Mesenchymal stem cell (in vitro differentiated cells and primary cell): ENCODE measurements around the gene MAP3K20.
A peak's percentile ranks its signal among the peaks of the same experiment; 100 is the strongest.
"Not testable (repeated sequence)": the region's sequence is repeated elsewhere in the genome, so short reads cannot be mapped to it uniquely, and the experiment has no call there.

ENCODE experiments used
- DNase-seq: peaks from one replicate; pipeline ENCODE4 v3.0.0-alpha.2; 2013
- H2AFZ ChIP-seq: one replicate; pipeline ENCODE4 v1.6.1; 2013; ENCODE audit warnings: low read depth, mild to moderate bottlenecking, control low read depth, inconsistent platforms, low read length, moderate library complexity
- H2AK5ac ChIP-seq: 2 replicates; pipeline ENCODE4 v1.6.1; 2013; ENCODE audit warnings: low read length, moderate library complexity, mild to moderate bottlenecking, inconsistent platforms; ENCODE audit not compliant: severe bottlenecking
- H2BK120ac ChIP-seq: one replicate; pipeline ENCODE4 v1.6.1; 2013; ENCODE audit warnings: low read depth, mild to moderate bottlenecking, inconsistent platforms, low read length, moderate library complexity
- H2BK12ac ChIP-seq, 2 experiments: one replicate each; pipeline ENCODE4 v1.6.1; 2013; ENCODE audit warnings: inconsistent platforms in 2 of 2, low read length in 2 of 2, mild to moderate bottlenecking in 2 of 2, moderate library complexity in 2 of 2, control low read depth in 1 of 2
- H2BK15ac ChIP-seq: one replicate; pipeline ENCODE4 v1.6.1; 2013; ENCODE audit warnings: mild to moderate bottlenecking, low read depth, inconsistent platforms; ENCODE audit not compliant: poor library complexity, severe bottlenecking
- H2BK5ac ChIP-seq: 2 replicates; pipeline ENCODE4 v1.6.1; 2013; ENCODE audit warnings: low read depth, mild to moderate bottlenecking, low read length, control low read depth, inconsistent platforms; ENCODE audit not compliant: poor library complexity, severe bottlenecking
- H3K14ac ChIP-seq, 2 experiments: one replicate each; pipeline ENCODE4 v1.6.1; 2013; ENCODE audit warnings: inconsistent platforms in 2 of 2, low read length in 2 of 2, control low read depth in 1 of 2, mild to moderate bottlenecking in 1 of 2, moderate library complexity in 1 of 2
- H3K18ac ChIP-seq, 2 experiments: one replicate each; pipeline ENCODE4 v1.6.1; 2013; ENCODE audit warnings: inconsistent platforms in 2 of 2, low read length in 2 of 2, control low read depth in 1 of 2, low read depth in 1 of 2, mild to moderate bottlenecking in 1 of 2
- H3K23ac ChIP-seq, 2 experiments: one replicate each; pipeline ENCODE4 v1.6.1; 2013; ENCODE audit warnings: inconsistent platforms in 2 of 2, low read length in 2 of 2, mild to moderate bottlenecking in 2 of 2, moderate library complexity in 2 of 2, control low read depth in 1 of 2
- H3K27ac ChIP-seq: 2 replicates; pipeline ENCODE4 v1.5.1; 2013; ENCODE audit warnings: mild to moderate bottlenecking, moderate library complexity, low read length, control low read depth, inconsistent platforms; ENCODE audit not compliant: poor library complexity, severe bottlenecking
- H3K27me3 ChIP-seq, 2 experiments: 2 replicates each; pipeline versions ENCODE4 v1.6.1 to v1.7.0; 2013; ENCODE audit warnings: low read length in 2 of 2, mild to moderate bottlenecking in 2 of 2, moderate library complexity in 2 of 2, control low read depth in 1 of 2, inconsistent platforms in 1 of 2; ENCODE audit not compliant: control insufficient read depth in 1 of 2, insufficient read depth in 1 of 2
- H3K36me3 ChIP-seq, 2 experiments: 2 replicates each; pipeline versions ENCODE4 v1.6.1 to v1.7.0; 2013; ENCODE audit warnings: low read length in 2 of 2, control low read depth in 1 of 2, inconsistent platforms in 1 of 2, low read depth in 1 of 2, mild to moderate bottlenecking in 1 of 2; ENCODE audit not compliant: insufficient read depth in 2 of 2, control insufficient read depth in 1 of 2
- H3K4ac ChIP-seq, 2 experiments: one replicate each; pipeline ENCODE4 v1.6.1; 2013; ENCODE audit warnings: inconsistent platforms in 2 of 2, low read length in 2 of 2, mild to moderate bottlenecking in 2 of 2, moderate library complexity in 2 of 2, control low read depth in 1 of 2, low read depth in 1 of 2
- H3K4me1 ChIP-seq: 2 replicates; pipeline ENCODE4 v1.6.1; 2013; ENCODE audit warnings: low read depth, low read length, control low read depth; ENCODE audit not compliant: control insufficient read depth, insufficient read depth
- H3K4me2 ChIP-seq: 2 replicates; pipeline ENCODE4 v1.6.1; 2013; ENCODE audit warnings: low read length, mild to moderate bottlenecking, inconsistent platforms; ENCODE audit not compliant: poor library complexity, severe bottlenecking
- H3K4me3 ChIP-seq, 2 experiments: 2 replicates each; pipeline versions ENCODE4 v1.5.1 to v1.7.0; 2013; ENCODE audit warnings: low read length in 2 of 2, mild to moderate bottlenecking in 2 of 2, control low read depth in 1 of 2, low read depth in 1 of 2; ENCODE audit not compliant: insufficient read depth in 1 of 2
- H3K79me1 ChIP-seq: replicated peaks from 2 replicates; pipeline ENCODE4 v1.6.1; 2013; ENCODE audit warnings: mild to moderate bottlenecking, control low read depth, low read length, inconsistent platforms; ENCODE audit not compliant: poor library complexity, severe bottlenecking
- H3K9ac ChIP-seq: 2 replicates; pipeline ENCODE4 v1.7.0; 2013; ENCODE audit warnings: mild to moderate bottlenecking, low read length, moderate library complexity
- H3K9me3 ChIP-seq: 2 replicates; pipeline ENCODE4 v1.7.0; 2013; ENCODE audit warnings: mild to moderate bottlenecking, low read length; ENCODE audit not compliant: control insufficient read depth
- H4K8ac ChIP-seq: one replicate; pipeline ENCODE4 v1.6.1; 2013; ENCODE audit warnings: inconsistent platforms, mild to moderate bottlenecking, low read length, moderate library complexity
- H4K91ac ChIP-seq: one replicate; pipeline ENCODE4 v1.6.1; 2013; ENCODE audit warnings: mild to moderate bottlenecking, low read length, inconsistent platforms
- WGBS: methylation state at CpG from one replicate; pipeline ENCODE4 v1.1.7; 2013; ENCODE audit warnings: mixed read lengths; 5-methylcytosine and 5-hydroxymethylcytosine counted together

The MAP3K20 gene

GRCh38 chr2:173092844-173093402 lies 17.3 kb downstream of the MAP3K20 start:
- peak overlapping the region; percentile 60 for H3K9ac ChIP-seq
- no peaks in the 10 kb centered on the region for H3K27me3 ChIP-seq
- 100% methylated on average over 2 of the region's 3 CpGs for WGBS
- no peak for DNase-seq
- no peak overlapping the region for H3K27ac ChIP-seq
- H3K79me1 ChIP-seq: peaks cover 21% of the 10 kb centered on the region
- H3K4me2 ChIP-seq: no peak overlapping the region
- peaks cover 3 to 22% of the 10 kb centered on the region in 2 experiments for H3K36me3 ChIP-seq
- H4K8ac ChIP-seq: no peak overlapping the region
- H2BK12ac ChIP-seq: no peak overlapping the region
- no peak overlapping the region for H4K91ac ChIP-seq
- no peak overlapping the region for H3K18ac ChIP-seq
- no peak overlapping the region for H2BK120ac ChIP-seq
- H3K14ac ChIP-seq: no peak overlapping the region
- H3K4me3 ChIP-seq: no peak overlapping the region
- peaks cover 3% of the 10 kb centered on the region for H3K4me1 ChIP-seq
- H2BK15ac ChIP-seq: no peak overlapping the region
- H3K23ac ChIP-seq: no peak overlapping the region
- H3K4ac ChIP-seq: no peak overlapping the region
- no peak overlapping the region for H2AK5ac ChIP-seq
- no peaks in the 10 kb centered on the region for H3K9me3 ChIP-seq
- no peak overlapping the region for H2BK5ac ChIP-seq
- H2AFZ ChIP-seq: no peak overlapping the region

- not testable (repeated sequence) for H3K9me3 ChIP-seq, H3K23ac ChIP-seq, H2BK5ac ChIP-seq, H3K4me3 ChIP-seq, H3K4me1 ChIP-seq, H2AK5ac ChIP-seq, H2BK15ac ChIP-seq, H3K18ac ChIP-seq, H2BK120ac ChIP-seq, H3K27ac ChIP-seq, H3K9ac ChIP-seq, H3K27me3 ChIP-seq, DNase-seq, H4K91ac ChIP-seq, H4K8ac ChIP-seq, H3K4ac ChIP-seq, H2BK12ac ChIP-seq, H3K4me2 ChIP-seq, H2AFZ ChIP-seq, H3K14ac ChIP-seq
- Histone ChIP-seq H3K36me3 (peaks cover 3 to 22% of the 10 kb centered on the region in 2 experiments), H3K79me1 (peaks cover 23% of the 10 kb centered on the region)
- WGBS: no CpG with 5 or more reads among the region's 2 CpGs
These were observed 18.0 kb downstream of the MAP3K20 start for GRCh38 chr2:173093617-173094016.

- H3K9ac ChIP-seq: no peak overlapping the region
- H2BK5ac ChIP-seq: no peak overlapping the region
- H3K4me1 ChIP-seq: peaks cover 3% of the 10 kb centered on the region
- no CpG with 5 or more reads among the region's 1 CpG for WGBS
- H3K27ac ChIP-seq: no peak overlapping the region
- no peak overlapping the region for H3K4me2 ChIP-seq
- no peaks in the 10 kb centered on the region for H3K9me3 ChIP-seq
- H2AFZ ChIP-seq: no peak overlapping the region
- H3K14ac ChIP-seq: no peak overlapping the region
- H4K91ac ChIP-seq: no peak overlapping the region
- H3K4me3 ChIP-seq: no peak overlapping the region
- H3K27me3 ChIP-seq: no peaks in the 10 kb centered on the region
- no peak overlapping the region for H3K4ac ChIP-seq
- no peak overlapping the region for H4K8ac ChIP-seq
- H2AK5ac ChIP-seq: no peak overlapping the region
- H2BK15ac ChIP-seq: no peak overlapping the region
- H3K79me1 ChIP-seq: peaks cover 25% of the 10 kb centered on the region
- no peak overlapping the region for H3K23ac ChIP-seq
- no peak overlapping the region for H2BK120ac ChIP-seq
- H3K18ac ChIP-seq: no peak overlapping the region
- DNase-seq: no peak
- H3K36me3 ChIP-seq: peaks cover 3 to 21% of the 10 kb centered on the region in 2 experiments
- no peak overlapping the region for H2BK12ac ChIP-seq
These were observed 19.1 kb downstream of the MAP3K20 start for GRCh38 chr2:173094731-173095130.

- no peak for DNase-seq
- no peak overlapping the region for H4K8ac ChIP-seq
- H2BK120ac ChIP-seq: no peak overlapping the region
- H3K9ac ChIP-seq: no peak overlapping the region
- H2AK5ac ChIP-seq: no peak overlapping the region
- H3K14ac ChIP-seq: no peak overlapping the region
- H3K23ac ChIP-seq: no peak overlapping the region
- H3K4me3 ChIP-seq: no peak overlapping the region
- H3K27ac ChIP-seq: no peak overlapping the region
- H3K36me3 ChIP-seq: peaks cover 9 to 27% of the 10 kb centered on the region in 2 experiments
- H2BK5ac ChIP-seq: no peak overlapping the region
- H3K79me1 ChIP-seq: peaks cover 25% of the 10 kb centered on the region
- no CpG with 5 or more reads among the region's 1 CpG for WGBS
- H4K91ac ChIP-seq: no peak overlapping the region
- H2BK12ac ChIP-seq: no peak overlapping the region
- H3K4me1 ChIP-seq: peaks cover 3% of the 10 kb centered on the region
- H2AFZ ChIP-seq: no peak overlapping the region
- no peak overlapping the region for H3K18ac ChIP-seq
- H3K9me3 ChIP-seq: no peaks in the 10 kb centered on the region
- H3K27me3 ChIP-seq: no peaks in the 10 kb centered on the region
- no peak overlapping the region for H3K4me2 ChIP-seq
- no peak overlapping the region for H3K4ac ChIP-seq
- H2BK15ac ChIP-seq: no peak overlapping the region
These were observed 19.7 kb downstream of the MAP3K20 start for GRCh38 chr2:173095356-173095755.
